Measurements from ENCODE around the gene POU2F3.

Gene POU2F3

GRCh38 chr11:120327311-120327710 is 87.4 kb downstream of the POU2F3 start:
- no peak for DNase-seq

GRCh38 chr11:120329556-120329955 is 89.6 kb downstream of the POU2F3 start:
- no peak for DNase-seq

- DNase-seq, result no peak
Measured at GRCh38 chr11:120330045-120330444, 90.1 kb downstream of the POU2F3 start.

- no peak for DNase-seq
Measured at GRCh38 chr11:120331301-120331996, 91.5 kb downstream of the POU2F3 start.

GRCh38 chr11:120332822-120333716 is 93.1 kb downstream of the POU2F3 start:
- DNase-seq, result no peak

- no peak for DNase-seq
Measured at GRCh38 chr11:120333801-120334200, 93.9 kb downstream of the POU2F3 start.

DNA sequence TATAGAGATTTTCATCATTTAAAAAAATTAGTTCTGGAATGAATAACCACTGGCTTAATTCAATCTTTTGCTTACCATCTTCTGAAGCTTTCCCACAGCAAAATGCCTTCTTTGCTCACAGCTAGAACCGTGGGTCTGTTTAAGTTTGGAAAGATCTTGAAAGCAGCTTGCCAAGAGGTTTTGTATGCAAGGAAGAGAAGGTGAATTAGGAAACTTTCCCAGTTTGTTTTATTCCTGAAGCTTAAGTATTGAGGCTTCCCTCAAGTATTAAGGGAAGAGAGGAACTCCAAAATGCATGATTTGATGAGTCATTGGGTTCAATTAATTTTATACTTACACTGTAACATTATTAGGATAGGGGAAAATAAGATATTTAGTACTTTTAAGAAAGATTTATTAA is 94.4 kb downstream of the POU2F3 start:
- DNase-seq, result no peak

GRCh38 chr11:120334894-120335462 is 95.0 kb downstream of the POU2F3 start:
- peak; percentile 78 for DNase-seq

DNA sequence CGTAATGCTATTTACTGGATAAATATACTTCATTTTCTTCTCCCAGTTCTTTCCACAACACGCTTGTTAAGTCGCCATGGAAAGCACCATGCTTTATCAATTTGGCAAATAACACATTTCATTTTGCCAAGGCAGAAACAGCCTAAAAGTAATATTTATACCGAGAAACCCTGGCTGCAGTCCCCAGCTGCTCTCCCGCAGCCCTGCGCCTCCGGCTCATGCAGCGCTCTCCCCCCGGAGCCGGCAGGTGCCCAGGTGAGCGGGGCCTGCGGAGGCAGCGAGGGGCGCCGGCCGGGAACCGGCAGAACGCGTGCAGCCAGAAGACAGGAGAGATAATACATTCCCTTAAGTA is 95.6 kb downstream of the POU2F3 start:
- no peak for DNase-seq

DNA sequence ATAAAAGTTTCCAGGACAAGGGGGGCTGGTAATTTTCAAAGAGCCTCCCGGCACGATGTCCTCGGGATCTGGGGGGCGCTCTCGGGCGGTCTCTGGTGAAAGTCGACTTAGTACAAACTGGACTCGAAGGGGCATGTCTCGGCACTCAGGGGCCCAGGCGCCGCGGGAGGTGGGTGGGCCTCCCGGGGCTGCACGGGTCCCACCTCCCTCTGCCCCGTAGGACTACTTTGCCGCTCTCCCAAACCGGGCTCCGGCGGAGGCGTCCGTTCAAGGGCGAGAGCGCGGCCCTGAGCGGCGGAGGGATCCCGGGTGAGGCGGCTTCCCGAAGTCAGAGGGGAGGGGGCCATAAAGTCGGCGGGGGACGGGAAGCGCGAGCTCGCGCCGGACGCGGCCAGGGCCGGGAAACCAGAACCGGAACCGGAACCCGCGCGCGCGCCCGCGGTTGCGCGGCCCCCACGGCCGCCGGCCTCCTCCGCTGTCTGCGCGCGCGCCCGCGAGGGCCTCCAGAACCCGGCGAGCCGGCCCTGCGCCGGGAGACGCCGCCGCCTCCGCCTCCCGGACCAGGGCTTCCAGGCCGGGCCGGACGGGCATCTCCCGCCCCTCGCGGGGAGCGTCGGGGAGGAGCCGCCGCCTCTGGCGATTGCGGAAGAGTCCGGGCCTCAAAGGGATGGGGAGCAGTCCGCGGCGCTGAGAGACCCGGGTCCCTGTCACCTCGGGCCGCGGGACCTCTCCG is 96.1 kb downstream of the POU2F3 start, which contains the start of gene ARHGEF12:
Gene ARHGEF12 (plus strand): TSS at position 506 of the 733 bp plus-strand sequence. CDS start 831 bp downstream, outside the sequence.
- DNase-seq, result peak; percentile 71

GRCh38 chr11:120336641-120337354 is 96.9 kb downstream of the POU2F3 start:
- no peak for DNase-seq

GRCh38 chr11:120337355-120338106 is 97.6 kb downstream of the POU2F3 start:
- no peak for DNase-seq

GRCh38 chr11:120338107-120338933 is 98.4 kb downstream of the POU2F3 start:
- no peak for DNase-seq

DNA sequence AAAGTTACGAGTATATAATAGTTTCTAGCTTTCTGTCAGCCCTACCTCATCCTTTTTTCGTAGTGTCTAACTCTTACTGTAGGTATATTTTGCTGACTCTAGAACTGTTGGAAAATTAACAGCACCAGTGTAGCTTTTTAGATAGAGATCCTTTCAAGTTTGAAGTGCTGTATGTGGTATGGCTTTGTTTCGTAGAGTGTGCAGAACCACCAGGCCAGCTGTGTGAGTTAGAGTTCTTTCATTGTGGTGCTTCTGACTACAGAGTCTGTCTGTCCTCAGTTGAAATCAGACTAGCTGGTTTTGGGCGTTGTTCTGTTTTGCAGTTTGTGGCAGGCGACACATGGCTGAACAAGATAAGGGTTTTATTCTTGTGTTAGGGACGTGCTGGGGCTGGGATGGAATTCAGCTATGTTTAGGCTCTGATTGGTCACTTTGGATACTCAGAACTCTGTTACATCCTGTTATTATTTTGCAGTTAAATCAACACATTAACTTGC is 99.5 kb downstream of the POU2F3 start:
- no peak for DNase-seq

GRCh38 chr11:120340529-120340928 is 100.6 kb downstream of the POU2F3 start:
- DNase-seq, result no peak

DNA sequence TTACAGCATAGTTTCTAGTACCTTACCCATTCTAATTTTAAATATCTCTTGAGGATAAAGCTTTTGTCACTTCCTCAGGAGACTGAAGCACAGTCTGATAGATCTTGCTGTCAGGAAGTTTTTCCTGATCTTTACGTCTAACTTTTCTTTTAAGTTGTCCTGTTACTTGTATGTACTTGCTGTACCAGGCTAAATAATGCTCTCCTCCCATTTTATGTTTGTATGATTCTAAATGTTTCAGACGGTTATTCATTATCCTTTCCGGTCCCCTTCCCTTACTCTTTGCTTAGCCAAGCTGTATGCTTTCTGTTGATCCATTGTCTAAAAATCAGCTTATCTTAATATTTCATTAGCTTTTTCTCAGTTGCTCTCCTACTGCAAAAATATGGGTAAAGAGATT is 102.3 kb downstream of the POU2F3 start:
- no peak for DNase-seq

- no peak for DNase-seq
Measured at GRCh38 chr11:120342678-120343077, 102.7 kb downstream of the POU2F3 start.

- no peak for DNase-seq
Measured at GRCh38 chr11:120343429-120343828, 103.5 kb downstream of the POU2F3 start.

- DNase-seq, result no peak
Measured at GRCh38 chr11:120344302-120345004, 104.5 kb downstream of the POU2F3 start.

DNA sequence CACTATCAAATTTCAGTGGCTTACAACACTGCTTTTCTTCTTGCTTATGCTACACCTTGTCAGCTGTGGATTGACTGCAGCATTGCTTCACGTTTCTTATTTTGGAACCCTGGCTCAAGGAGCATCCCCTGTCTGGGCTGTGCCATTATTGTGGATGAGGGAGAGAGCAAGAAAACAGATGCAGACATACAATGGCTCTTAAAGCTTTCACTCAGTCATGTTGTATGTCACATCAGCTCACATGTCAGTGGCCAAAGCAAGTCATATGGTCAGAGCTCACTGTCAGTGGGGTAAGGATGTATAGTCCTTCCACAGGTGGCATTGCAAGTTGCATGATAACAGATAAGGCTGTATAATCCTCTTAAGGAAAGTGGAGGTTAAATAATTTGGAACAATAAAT is 106.3 kb downstream of the POU2F3 start:
- DNase-seq, result no peak
